Lower leg skin (tissue), 3 donors: Measurements from ENCODE around the gene ZNF613.

Experiments
- POLR2A ChIP-seq, 2 donors: fragments of 450-650 bp; IDR thresholded peaks; one replicate each; pipeline ENCODE4 v1.6.1; 2016 to 2017; ENCODE audit warnings: antibody characterized with exemption in 2 of 2, mild to moderate bottlenecking in 1 of 2, moderate library complexity in 1 of 2
- TF ChIP-seq, protein P1 (sequence below), 3 donors: fragments of 450-650 bp; IDR thresholded peaks; one replicate each; pipeline ENCODE4 v1.5.1; 2016; ENCODE audit warnings: antibody characterized with exemption in 3 of 3, mild to moderate bottlenecking in 3 of 3, moderate library complexity in 2 of 3

GRCh38 chr19:51884713-51885112, 42.6 kb upstream of the ZNF613 start:
- TF ChIP-seq POLR2A (IDR thresholded peaks at IDR 0.05): no peak
- TF ChIP-seq, protein P1, sequence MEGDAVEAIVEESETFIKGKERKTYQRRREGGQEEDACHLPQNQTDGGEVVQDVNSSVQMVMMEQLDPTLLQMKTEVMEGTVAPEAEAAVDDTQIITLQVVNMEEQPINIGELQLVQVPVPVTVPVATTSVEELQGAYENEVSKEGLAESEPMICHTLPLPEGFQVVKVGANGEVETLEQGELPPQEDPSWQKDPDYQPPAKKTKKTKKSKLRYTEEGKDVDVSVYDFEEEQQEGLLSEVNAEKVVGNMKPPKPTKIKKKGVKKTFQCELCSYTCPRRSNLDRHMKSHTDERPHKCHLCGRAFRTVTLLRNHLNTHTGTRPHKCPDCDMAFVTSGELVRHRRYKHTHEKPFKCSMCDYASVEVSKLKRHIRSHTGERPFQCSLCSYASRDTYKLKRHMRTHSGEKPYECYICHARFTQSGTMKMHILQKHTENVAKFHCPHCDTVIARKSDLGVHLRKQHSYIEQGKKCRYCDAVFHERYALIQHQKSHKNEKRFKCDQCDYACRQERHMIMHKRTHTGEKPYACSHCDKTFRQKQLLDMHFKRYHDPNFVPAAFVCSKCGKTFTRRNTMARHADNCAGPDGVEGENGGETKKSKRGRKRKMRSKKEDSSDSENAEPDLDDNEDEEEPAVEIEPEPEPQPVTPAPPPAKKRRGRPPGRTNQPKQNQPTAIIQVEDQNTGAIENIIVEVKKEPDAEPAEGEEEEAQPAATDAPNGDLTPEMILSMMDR (IDR thresholded peaks at IDR 0.05): no peak
